ENCODE measurements around the gene GALK2. TPM values are rescaled to one million over a fixed set of nuclear protein-coding genes. Genes with fewer than 3 reads are reported as not detected.
"Not testable (repeated sequence)": the region's sequence is repeated elsewhere in the genome, so short reads cannot be mapped to it uniquely, and the experiment has no call there.

GALK2 gene
- total RNA-seq, 2 experiments from 2014 or later: 31.1 to 33.1 TPM

- Mint-ChIP-seq H3K4me1 (ENCODE audit: low read depth) (no peaks in the 10 kb centered on the region), H3K36me3 (peaks cover 18% of the 10 kb centered on the region), H3K27me3 (no peaks in the 10 kb centered on the region), H3K27ac (no peak overlapping the region), H3K4me3 (no peak overlapping the region), H3K9me3 (no peaks in the 10 kb centered on the region)
- CTCF ChIA-PET: no interaction called here
- POLR2A ChIA-PET: no interaction called here
- DNase-seq: no peak
- intact Hi-C loops (cut with micrococcal nuclease): no loop called here
Observed at GRCh38 chr15:49331951-49332350, 161.9 kb downstream of the GALK2 start.

DNA sequence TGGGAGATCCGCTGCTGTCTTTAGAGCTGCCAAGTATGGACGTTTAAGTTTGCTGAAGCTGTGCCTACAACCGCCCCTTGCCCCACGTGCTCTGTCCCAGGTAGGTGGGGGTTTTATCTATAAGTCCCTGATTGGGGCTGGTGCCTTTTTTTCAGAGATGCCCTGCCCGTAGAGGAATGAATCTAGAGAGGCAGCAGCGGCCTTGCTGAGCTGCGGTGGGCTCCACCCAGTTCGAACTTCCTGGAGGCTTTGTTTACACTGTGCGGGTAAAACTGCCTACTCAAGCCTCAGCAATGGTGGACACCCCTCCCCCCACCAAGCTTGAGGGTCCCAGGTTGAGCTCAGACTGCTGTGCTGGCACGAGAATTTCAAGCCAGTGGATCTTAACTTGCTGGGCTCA is 169.6 kb downstream of the GALK2 start:
- intact Hi-C loops (cut with micrococcal nuclease): no loop called here
- CTCF ChIA-PET: no interaction called here
- Mint-ChIP-seq H3K27me3 (no peaks in the 10 kb centered on the region), H3K9me3 (peaks cover 9% of the 10 kb centered on the region), H3K27ac (no peak overlapping the region), H3K36me3 (peaks cover 40% of the 10 kb centered on the region), H3K4me1 (ENCODE audit: low read depth) (no peaks in the 10 kb centered on the region), H3K4me3 (no peak overlapping the region)
- DNase-seq: no peak
- POLR2A ChIA-PET: no interaction called here

GRCh38 chr15:49343546-49343945 is 173.5 kb downstream of the GALK2 start:
- Mint-ChIP-seq H3K27ac (no peak overlapping the region), H3K4me1 (ENCODE audit: low read depth) (no peaks in the 10 kb centered on the region), H3K4me3 (no peak overlapping the region), H3K27me3 (no peaks in the 10 kb centered on the region), H3K36me3 (peaks cover 35% of the 10 kb centered on the region), H3K9me3 (peaks cover 9% of the 10 kb centered on the region)
- ChIA-PET CTCF (no interaction called here), POLR2A (interaction anchor here (0.6 kb wide), 1 partner anchor 249 kb away, joined by 3 read pairs; no protein-coding TSS in a partner anchor)
- DNase-seq: no peak
- intact Hi-C loops (cut with micrococcal nuclease): no loop called here

- H3K4me3 Mint-ChIP-seq; intact Hi-C loops (cut with micrococcal nuclease); H3K27ac Mint-ChIP-seq; H3K27me3 Mint-ChIP-seq; CTCF ChIA-PET; DNase-seq; H3K36me3 Mint-ChIP-seq; H3K4me1 Mint-ChIP-seq (ENCODE audit: low read depth); POLR2A ChIA-PET: not testable (repeated sequence)
- peaks cover 15% of the 10 kb centered on the region for H3K9me3 Mint-ChIP-seq
Observed at GRCh38 chr15:49354439-49354838, 184.4 kb downstream of the GALK2 start.

- no peak for DNase-seq
- Mint-ChIP-seq H3K4me1 (ENCODE audit: low read depth) (no peaks in the 10 kb centered on the region), H3K27ac (no peak overlapping the region), H3K36me3 (peaks cover 5% of the 10 kb centered on the region), H3K4me3 (no peak overlapping the region), H3K9me3 (peaks cover 28% of the 10 kb centered on the region), H3K27me3 (no peaks in the 10 kb centered on the region)
- POLR2A ChIA-PET: no interaction called here
- intact Hi-C loops (cut with micrococcal nuclease): no loop called here
- CTCF ChIA-PET: no interaction called here
Observed at GRCh38 chr15:49361370-49361769, 191.3 kb downstream of the GALK2 start.

DNA sequence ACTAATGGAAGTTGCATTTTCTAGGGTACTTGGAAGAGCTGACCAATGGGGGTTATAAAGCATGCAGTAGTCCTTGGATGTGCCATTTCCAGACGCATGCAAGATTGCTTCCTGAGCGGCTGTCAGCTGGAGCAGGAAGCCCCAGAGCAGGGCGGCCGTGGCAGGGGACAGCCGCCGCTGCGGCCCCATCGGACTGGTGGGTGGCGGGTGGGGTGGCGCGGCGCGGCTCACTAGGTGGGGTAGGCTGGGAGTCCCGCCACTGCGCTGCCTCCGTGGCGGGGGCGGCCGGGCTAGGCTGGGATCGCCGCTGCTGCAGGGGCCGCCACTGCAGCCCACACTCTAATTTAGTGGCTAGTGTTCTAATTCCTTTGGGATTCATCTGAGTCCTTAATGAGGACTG is 196.4 kb downstream of the GALK2 start:
- ChIA-PET CTCF (no interaction called here), POLR2A (no interaction called here)
- intact Hi-C loops (cut with micrococcal nuclease): no loop called here
- peaks cover 5% of the 10 kb centered on the region for H3K36me3 Mint-ChIP-seq
- DNase-seq: no peak
- no peaks in the 10 kb centered on the region for H3K27me3 Mint-ChIP-seq
- peaks cover 24% of the 10 kb centered on the region for H3K9me3 Mint-ChIP-seq
- no peaks in the 10 kb centered on the region for H3K4me1 Mint-ChIP-seq (ENCODE audit: low read depth)
- H3K27ac Mint-ChIP-seq: no peak overlapping the region
- H3K4me3 Mint-ChIP-seq: no peak overlapping the region

GRCh38 chr15:49370782-49371181 is 200.7 kb downstream of the GALK2 start:
- no peaks in the 10 kb centered on the region for H3K4me1 Mint-ChIP-seq (ENCODE audit: low read depth)
- intact Hi-C loops (cut with micrococcal nuclease): no loop called here
- peaks cover 2% of the 10 kb centered on the region for H3K27me3 Mint-ChIP-seq
- no peak overlapping the region for H3K27ac Mint-ChIP-seq
- H3K4me3 Mint-ChIP-seq: no peak overlapping the region
- POLR2A ChIA-PET: no interaction called here
- H3K9me3 Mint-ChIP-seq: peaks cover 4% of the 10 kb centered on the region
- DNase-seq: no peak
- H3K36me3 Mint-ChIP-seq: no peaks in the 10 kb centered on the region
- CTCF ChIA-PET: no interaction called here

- ChIA-PET POLR2A (no interaction called here), CTCF (interaction anchor here (1.6 kb wide), 1 partner anchor 49 kb away, joined by 3 read pairs; no protein-coding TSS in a partner anchor)
- no peak overlapping the region for H3K4me3 Mint-ChIP-seq
- intact Hi-C loops (cut with micrococcal nuclease): no loop called here
- H3K36me3 Mint-ChIP-seq: no peaks in the 10 kb centered on the region
- DNase-seq: no peak
- H3K9me3 Mint-ChIP-seq: peaks cover under 1% of the 10 kb centered on the region
- peaks cover 2% of the 10 kb centered on the region for H3K27me3 Mint-ChIP-seq
- no peaks in the 10 kb centered on the region for H3K4me1 Mint-ChIP-seq (ENCODE audit: low read depth)
- no peak overlapping the region for H3K27ac Mint-ChIP-seq
Observed at GRCh38 chr15:49372366-49372765, 202.3 kb downstream of the GALK2 start.

- DNase-seq: no peak
- CTCF ChIA-PET: no interaction called here
- POLR2A ChIA-PET: no interaction called here
- Mint-ChIP-seq H3K27me3 (no peaks in the 10 kb centered on the region), H3K9me3 (no peaks in the 10 kb centered on the region), H3K4me1 (ENCODE audit: low read depth) (no peaks in the 10 kb centered on the region), H3K27ac (no peak overlapping the region), H3K36me3 (no peaks in the 10 kb centered on the region), H3K4me3 (no peak overlapping the region)
- intact Hi-C loops (cut with micrococcal nuclease): no loop called here
Observed at GRCh38 chr15:49379996-49380395, 209.9 kb downstream of the GALK2 start.

DNA sequence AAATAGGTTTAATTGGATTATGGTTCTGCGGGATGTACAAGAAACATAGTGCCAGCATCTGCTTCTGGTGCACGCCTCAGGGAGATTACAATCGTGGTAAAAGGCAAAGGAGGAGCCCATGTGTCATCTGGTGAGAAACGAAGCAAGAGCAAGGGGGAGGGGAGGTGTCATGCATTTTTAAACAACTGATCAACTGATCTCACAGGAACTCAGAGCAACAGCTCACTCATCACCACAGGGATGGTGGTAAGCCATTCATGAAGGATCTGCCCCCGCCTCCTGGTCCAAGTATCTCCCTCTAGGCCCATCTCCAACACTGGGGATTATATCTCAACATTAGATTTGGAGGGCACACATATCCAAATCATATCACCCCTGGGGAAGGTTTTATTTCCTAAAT is 210.9 kb downstream of the GALK2 start:
- no peak overlapping the region for H3K27ac Mint-ChIP-seq
- intact Hi-C loops (cut with micrococcal nuclease): no loop called here
- CTCF ChIA-PET: no interaction called here
- no peaks in the 10 kb centered on the region for H3K36me3 Mint-ChIP-seq
- DNase-seq: no peak
- POLR2A ChIA-PET: no interaction called here
- no peaks in the 10 kb centered on the region for H3K9me3 Mint-ChIP-seq
- H3K27me3 Mint-ChIP-seq: no peaks in the 10 kb centered on the region
- H3K4me1 Mint-ChIP-seq (ENCODE audit: low read depth): no peaks in the 10 kb centered on the region
- no peak overlapping the region for H3K4me3 Mint-ChIP-seq

Small RNA genes within 50 kb of the gene (microRNA-seq; reads per million reads assigned to microRNA genes)
- gene MIR4716 (ENCODE audit: borderline microRNAs expressed, borderline number of aligned reads, borderline replicate concordance): not detected

Other genes starting within 250 kb of the GALK2 start
- gene SHC4, start 206.3 kb upstream of the GALK2 start, total RNA-seq: 1 to 10 TPM; 1.9 to 2.6 TPM
- 10 to 100 TPM; 22.5 to 24.6 TPM for gene SECISBP2L, start 123.8 kb upstream of the GALK2 start, total RNA-seq
- gene COPS2, start 14.6 kb upstream of the GALK2 start, total RNA-seq: 10 to 100 TPM; 79.8 to 80.0 TPM

Measured in activated CD4-positive, alpha-beta memory T cell treated with anti-CD3 and anti-CD28 coated beads for 36 hours (primary cell).